G401.6 (cell line): Measurements from ENCODE around the gene LUZP2.
"Not testable (repeated sequence)": the region's sequence is repeated elsewhere in the genome, so short reads cannot be mapped to it uniquely, and the experiment has no call there.

Experiments used
- FAIRE-seq: peaks from 2 replicates; lab custom pipeline; 2012; peaks lifted over from hg19 to GRCh38; lab: Jason Lieb, UNC

LUZP2 gene

GRCh38 chr11:24900960-24901549, 404.2 kb downstream of the LUZP2 start:
- FAIRE-seq: no peak

GRCh38 chr11:24903555-24903954, 406.7 kb downstream of the LUZP2 start:
- no peak for FAIRE-seq

GRCh38 chr11:24925091-24925490, 428.2 kb downstream of the LUZP2 start:
- no peak for FAIRE-seq

- no peak for FAIRE-seq
Observed at GRCh38 chr11:24932110-24933000, 435.5 kb downstream of the LUZP2 start.

GRCh38 chr11:24934733-24935439, 438.0 kb downstream of the LUZP2 start:
- FAIRE-seq: no peak

GRCh38 chr11:24944891-24945290, 448.0 kb downstream of the LUZP2 start:
- no peak for FAIRE-seq

GRCh38 chr11:24949406-24949805, 452.6 kb downstream of the LUZP2 start:
- FAIRE-seq: no peak

GRCh38 chr11:24963852-24964251, 467.0 kb downstream of the LUZP2 start:
- no peak for FAIRE-seq

GRCh38 chr11:24965748-24966147, 468.9 kb downstream of the LUZP2 start:
- FAIRE-seq: no peak

GRCh38 chr11:24993903-24994302, 497.1 kb downstream of the LUZP2 start:
- not testable (repeated sequence) for FAIRE-seq

- not testable (repeated sequence) for FAIRE-seq
Observed at GRCh38 chr11:24999929-25000328, 503.1 kb downstream of the LUZP2 start.

- FAIRE-seq: no peak
Observed at GRCh38 chr11:25037431-25037830, 540.6 kb downstream of the LUZP2 start.

- no peak for FAIRE-seq
Observed at GRCh38 chr11:25038131-25038530, 541.3 kb downstream of the LUZP2 start.

- no peak for FAIRE-seq
Observed at GRCh38 chr11:25039165-25039564, 542.3 kb downstream of the LUZP2 start.

- FAIRE-seq: no peak
Observed at GRCh38 chr11:25048632-25049031, 551.8 kb downstream of the LUZP2 start.

GRCh38 chr11:25052844-25053243, 556.0 kb downstream of the LUZP2 start:
- FAIRE-seq: no peak

- no peak for FAIRE-seq
Observed at GRCh38 chr11:25057861-25058260, 561.0 kb downstream of the LUZP2 start.

- no peak for FAIRE-seq
Observed at GRCh38 chr11:25065746-25066145, 568.9 kb downstream of the LUZP2 start.

GRCh38 chr11:25066706-25067105, 569.9 kb downstream of the LUZP2 start:
- no peak for FAIRE-seq

GRCh38 chr11:25068451-25068850, 571.6 kb downstream of the LUZP2 start:
- no peak for FAIRE-seq

GRCh38 chr11:25094085-25094802, 597.4 kb downstream of the LUZP2 start:
- no peak for FAIRE-seq

GRCh38 chr11:25119416-25119815, 622.6 kb downstream of the LUZP2 start:
- FAIRE-seq: no peak
